Natural killer cell treated with Interleukin-12 subunit alpha and Interleukin-12 subunit beta and Interleukin-15 and Interleukin-18, amount 100 ng/mL, for 72 hours (primary cell): ENCODE data around the gene ACOT6. TPM values are rescaled to one million over a fixed set of nuclear protein-coding genes. Genes with fewer than 3 reads are reported as not detected.
"Not testable (repeated sequence)": the region's sequence is repeated elsewhere in the genome, so short reads cannot be mapped to it uniquely, and the experiment has no call there.

Source experiments
- ATAC-seq, 2 donors: fragments of 150-1000 bp; cut with Tn5 transposase in 1 of 2; sonication (Bioruptor Pico), chemical (Tn5 transposase) in 1 of 2; 2 replicates each; pipeline ENCODE4 v1.10.0; 2021
- DNase-seq: peaks from one replicate; pipeline ENCODE4 v3.0.0; 2022; ENCODE audit warnings: low spot score
- H3K27ac Mint-ChIP-seq, 2 donors: 1 replicate in 1 of 2; 2 replicates in 1 of 2; pipeline ENCODE4 v1.8.0; 2022; ENCODE audit warnings: mixed read lengths in 2 of 2, mild to moderate bottlenecking in 1 of 2, moderate library complexity in 1 of 2
- H3K27me3 Mint-ChIP-seq, 2 donors: 1 replicate in 1 of 2; 2 replicates in 1 of 2; pipeline ENCODE4 v1.8.0; 2022; ENCODE audit warnings: mixed read lengths in 2 of 2
- H3K36me3 Mint-ChIP-seq: one replicate; pipeline ENCODE4 v1.8.0; 2022; ENCODE audit warnings: mixed read lengths
- H3K4me1 Mint-ChIP-seq, 2 donors: 1 replicate in 1 of 2; 2 replicates in 1 of 2; pipeline ENCODE4 v1.8.0; 2022; ENCODE audit warnings: low read depth in 2 of 2, mixed read lengths in 2 of 2, mild to moderate bottlenecking in 1 of 2
- H3K4me3 Mint-ChIP-seq: one replicate; pipeline ENCODE4 v1.8.0; 2022; ENCODE audit warnings: mixed read lengths
- H3K9me3 Mint-ChIP-seq: 2 replicates; pipeline ENCODE4 v1.8.0; 2022; ENCODE audit warnings: mixed read lengths
- total RNA-seq, 2 donors: library from RNA; stranded (reverse); gene quantifications; one replicate each; pipeline ENCODE4 v1.2.3, GENCODE V29; 2022

The ACOT6 gene
- total RNA-seq, 2 donors from 2014 or later: not detected

GRCh38 chr14:73644531-73645247 lies 32.4 kb downstream of the ACOT6 start, which contains the start of gene DNAL1:
DNAL1 (plus strand) TSS chr14:73644986; CDS start chr14:73645040, 54 bp downstream.
- H3K4me3 Mint-ChIP-seq: peak within 1 kb of the TSS; percentile 98
- no peaks in the 10 kb centered on the region for H3K36me3 Mint-ChIP-seq
- H3K9me3 Mint-ChIP-seq: no peaks in the 10 kb centered on the region
- peaks cover 10 to 17% of the 10 kb centered on the region in 2 donors for H3K4me1 Mint-ChIP-seq
- no peaks in the 10 kb centered on the region for H3K27me3 Mint-ChIP-seq
- peak within 1 kb of the TSS; percentile 76 to 86 for H3K27ac Mint-ChIP-seq
- DNase-seq: peak; percentile 96
- ATAC-seq: peak; percentile 100

- peak overlapping the region; percentile 76 to 86 for H3K27ac Mint-ChIP-seq
- H3K27me3 Mint-ChIP-seq: no peaks in the 10 kb centered on the region
- H3K36me3 Mint-ChIP-seq: no peaks in the 10 kb centered on the region
- no peaks in the 10 kb centered on the region for H3K9me3 Mint-ChIP-seq
- DNase-seq: no peak
- H3K4me3 Mint-ChIP-seq: peak overlapping the region; percentile 98
- no peak for ATAC-seq
- peaks cover 10 to 17% of the 10 kb centered on the region in 2 donors for H3K4me1 Mint-ChIP-seq
Measured at GRCh38 chr14:73645248-73645610, 32.9 kb downstream of the ACOT6 start.

- no peak overlapping the region for H3K4me3 Mint-ChIP-seq
- H3K9me3 Mint-ChIP-seq: no peaks in the 10 kb centered on the region
- H3K27ac Mint-ChIP-seq: no peak overlapping the region
- no peak for DNase-seq
- H3K4me1 Mint-ChIP-seq: no peaks in the 10 kb centered on the region
- no peaks in the 10 kb centered on the region for H3K36me3 Mint-ChIP-seq
- H3K27me3 Mint-ChIP-seq: no peaks in the 10 kb centered on the region
- no peak for ATAC-seq
Measured at GRCh38 chr14:73651005-73651404, 38.7 kb downstream of the ACOT6 start.

- Mint-ChIP-seq H3K4me1 (no peaks in the 10 kb centered on the region), H3K27me3 (no peaks in the 10 kb centered on the region), H3K36me3 (no peaks in the 10 kb centered on the region), H3K4me3 (no peak overlapping the region), H3K9me3 (no peaks in the 10 kb centered on the region), H3K27ac (no peak overlapping the region)
- no peak for DNase-seq
- ATAC-seq: no peak
Measured at GRCh38 chr14:73655851-73656250, 43.5 kb downstream of the ACOT6 start.

- H3K27ac Mint-ChIP-seq, DNase-seq, H3K4me1 Mint-ChIP-seq, H3K4me3 Mint-ChIP-seq, ATAC-seq, H3K27me3 Mint-ChIP-seq, H3K36me3 Mint-ChIP-seq, H3K9me3 Mint-ChIP-seq: not testable (repeated sequence)
Measured at GRCh38 chr14:73659202-73659601, 46.9 kb downstream of the ACOT6 start.

- ATAC-seq: no peak
- Mint-ChIP-seq H3K9me3 (no peaks in the 10 kb centered on the region), H3K27ac (no peak overlapping the region), H3K4me3 (no peak overlapping the region), H3K4me1 (no peaks in the 10 kb centered on the region), H3K36me3 (no peaks in the 10 kb centered on the region), H3K27me3 (no peaks in the 10 kb centered on the region)
- no peak for DNase-seq
Measured at GRCh38 chr14:73660511-73660910, 48.2 kb downstream of the ACOT6 start.

GRCh38 chr14:73661872-73662271 lies 49.6 kb downstream of the ACOT6 start:
- DNase-seq (no peak), ATAC-seq (no peak)
- H3K4me1 Mint-ChIP-seq: no peaks in the 10 kb centered on the region
- no peaks in the 10 kb centered on the region for H3K9me3 Mint-ChIP-seq
- H3K36me3 Mint-ChIP-seq: no peaks in the 10 kb centered on the region
- H3K27me3 Mint-ChIP-seq: no peaks in the 10 kb centered on the region
- no peak overlapping the region for H3K27ac Mint-ChIP-seq
- H3K4me3 Mint-ChIP-seq: no peak overlapping the region

- Mint-ChIP-seq H3K4me1 (no peaks in the 10 kb centered on the region), H3K4me3 (no peak overlapping the region), H3K27ac (no peak overlapping the region), H3K27me3 (no peaks in the 10 kb centered on the region), H3K36me3 (no peaks in the 10 kb centered on the region), H3K9me3 (no peaks in the 10 kb centered on the region)
- ATAC-seq (no peak), DNase-seq (no peak)
Measured at GRCh38 chr14:73662487-73662943, 50.2 kb downstream of the ACOT6 start.

- Mint-ChIP-seq H3K27ac (no peak overlapping the region), H3K36me3 (no peaks in the 10 kb centered on the region), H3K27me3 (no peaks in the 10 kb centered on the region), H3K9me3 (no peaks in the 10 kb centered on the region), H3K4me3 (no peak overlapping the region), H3K4me1 (no peaks in the 10 kb centered on the region)
- DNase-seq: no peak
- ATAC-seq: no peak
Measured at GRCh38 chr14:73663548-73664212, 51.4 kb downstream of the ACOT6 start.

GRCh38 chr14:73665130-73665529 lies 52.8 kb downstream of the ACOT6 start:
- DNase-seq: no peak
- no peak overlapping the region for H3K4me3 Mint-ChIP-seq
- H3K36me3 Mint-ChIP-seq: no peaks in the 10 kb centered on the region
- H3K4me1 Mint-ChIP-seq: no peaks in the 10 kb centered on the region
- no peak for ATAC-seq
- H3K27ac Mint-ChIP-seq: no peak overlapping the region
- H3K9me3 Mint-ChIP-seq: no peaks in the 10 kb centered on the region
- H3K27me3 Mint-ChIP-seq: no peaks in the 10 kb centered on the region

- no peak overlapping the region for H3K4me3 Mint-ChIP-seq
- no peaks in the 10 kb centered on the region for H3K4me1 Mint-ChIP-seq
- H3K36me3 Mint-ChIP-seq: no peaks in the 10 kb centered on the region
- H3K27ac Mint-ChIP-seq: no peak overlapping the region
- H3K27me3 Mint-ChIP-seq: no peaks in the 10 kb centered on the region
- DNase-seq (no peak), ATAC-seq (no peak)
- no peaks in the 10 kb centered on the region for H3K9me3 Mint-ChIP-seq
Measured at GRCh38 chr14:73666583-73666982, 54.3 kb downstream of the ACOT6 start.

GRCh38 chr14:73667854-73668253 lies 55.5 kb downstream of the ACOT6 start:
- Mint-ChIP-seq H3K4me3 (no peak overlapping the region), H3K27ac (no peak overlapping the region), H3K9me3 (no peaks in the 10 kb centered on the region), H3K36me3 (no peaks in the 10 kb centered on the region), H3K4me1 (no peaks in the 10 kb centered on the region), H3K27me3 (no peaks in the 10 kb centered on the region)
- DNase-seq: no peak
- ATAC-seq: no peak
